Fibroblast of lung (primary cell): ENCODE measurements around the gene PARP6. TPM values are rescaled to one million over a fixed set of nuclear protein-coding genes. Genes with fewer than 3 reads are reported as not detected.

Source experiments
- DNase-seq, 2 donors: peaks; one replicate each; pipeline versions ENCODE4 v3.0.0 to v3.0.0-alpha.2; 2010; ENCODE audit warnings: low read depth in 2 of 2
- H2AFZ ChIP-seq: 2 replicates; pipeline ENCODE4 v1.5.1; 2012; ENCODE audit warnings: low read length, control low read depth, inconsistent platforms
- H3K27ac ChIP-seq: 2 replicates; pipeline ENCODE4 v1.5.1; 2011; ENCODE audit warnings: low read length, control low read depth; ENCODE audit not compliant: insufficient read depth
- H3K27me3 ChIP-seq: 2 replicates; pipeline ENCODE4 v1.5.1; 2011; ENCODE audit warnings: mild to moderate bottlenecking, low read length; ENCODE audit not compliant: control insufficient read depth, insufficient read depth
- H3K36me3 ChIP-seq: 2 replicates; pipeline ENCODE4 v1.5.1; 2011; ENCODE audit warnings: low read length; ENCODE audit not compliant: control insufficient read depth, insufficient read depth
- H3K4me1 ChIP-seq: 2 replicates; pipeline ENCODE4 v1.5.1; 2011; ENCODE audit warnings: low read length; ENCODE audit not compliant: control insufficient read depth, insufficient read depth; ENCODE audit errors: extremely low read depth
- H3K4me2 ChIP-seq: 2 replicates; pipeline ENCODE4 v1.5.1; 2011; ENCODE audit warnings: low read length, control low read depth; ENCODE audit not compliant: insufficient read depth; ENCODE audit errors: extremely low read depth
- H3K4me3 ChIP-seq, 4 experiments: fragments of 200-600 bp in 1 of 4; sonication (generic) in 1 of 4; replicated peaks in 1 of 4; 2 replicates each; pipeline ENCODE4 v1.5.1; 2011 to 2016; ENCODE audit warnings: low read length in 4 of 4, low read depth in 3 of 4, mild to moderate bottlenecking in 3 of 4, control low read depth in 2 of 4, inconsistent platforms in 1 of 4, mixed read lengths in 1 of 4; ENCODE audit not compliant: insufficient read depth in 1 of 4; ENCODE audit errors: control extremely low read depth in 1 of 4
- H3K79me2 ChIP-seq: 2 replicates; pipeline ENCODE4 v1.5.1; 2012; ENCODE audit warnings: mild to moderate bottlenecking, low read length, inconsistent platforms; ENCODE audit not compliant: control insufficient read depth, insufficient read depth
- H3K9ac ChIP-seq: 2 replicates; pipeline ENCODE4 v1.5.1; 2011; ENCODE audit warnings: mild to moderate bottlenecking, low read length, control low read depth; ENCODE audit not compliant: insufficient read depth
- H3K9me3 ChIP-seq: 2 replicates; pipeline ENCODE4 v1.5.1; 2012; ENCODE audit warnings: low read depth, low read length; ENCODE audit not compliant: control insufficient read depth, insufficient read depth
- H4K20me1 ChIP-seq: 2 replicates; pipeline ENCODE4 v1.5.1; 2011; ENCODE audit warnings: low read length; ENCODE audit not compliant: control insufficient read depth, insufficient read depth; ENCODE audit errors: extremely low read depth
- CTCF ChIP-seq, 2 donors: IDR thresholded peaks in 1 of 2; conservative IDR thresholded peaks in 1 of 2; 1 replicate in 1 of 2; 2 replicates in 1 of 2; pipeline ENCODE4 v1.5.1; 2011 to 2012; ENCODE audit warnings: low read length in 2 of 2, control low read depth in 1 of 2, inconsistent platforms in 1 of 2, low read depth in 1 of 2, mild to moderate bottlenecking in 1 of 2
- EZH2 ChIP-seq: IDR thresholded peaks from 2 replicates; pipeline ENCODE4 v1.5.1; 2012; ENCODE audit warnings: low read length, control low read depth, mild to moderate bottlenecking; ENCODE audit errors: missing control alignments
- polyA plus RNA-seq, 2 donors: library from polyadenylated mRNA; depleted of rRNA in 1 of 2; stranded (reverse) in 1 of 2; unstranded in 1 of 2; fragments of >200 nt; gene quantifications; 2 replicates each; pipeline ENCODE4 v1.2.1, GENCODE V29; 2011 to 2012; ENCODE audit warnings: missing spikeins in 1 of 2
- total RNA-seq: library from RNA; depleted of rRNA; stranded (reverse); fragments of >200 nt; gene quantifications from 2 replicates; pipeline ENCODE4 v1.2.1, GENCODE V29; 2014

Gene PARP6
- total and polyA plus RNA-seq, 2 donors (not counting 1 experiment from before 2014, with no cell fraction given), result 27.4 to 37.7 TPM

- H3K27ac ChIP-seq, result no peak overlapping the region
- TF ChIP-seq CTCF (conservative IDR thresholded peaks at IDR 0.05 in 1 of 2, IDR thresholded peaks at IDR 0.05 in 1 of 2; ENCODE audit: low read depth in 1 of 2, low read length in 2 of 2) (no peak), EZH2 (no peak)
- H2AFZ ChIP-seq, result no peak overlapping the region
- H3K36me3 ChIP-seq, result peaks cover 65% of the 10 kb centered on the region
- H3K4me2 ChIP-seq, result no peak overlapping the region
- peaks cover 8% of the 10 kb centered on the region for H3K4me1 ChIP-seq
- H3K9ac ChIP-seq, result no peak overlapping the region
- no peaks in the 10 kb centered on the region for H4K20me1 ChIP-seq
- no peaks in the 10 kb centered on the region for H3K9me3 ChIP-seq
- H3K79me2 ChIP-seq, result peaks cover 31% of the 10 kb centered on the region
- H3K27me3 ChIP-seq, result no peaks in the 10 kb centered on the region
- no peak overlapping the region for H3K4me3 ChIP-seq
- DNase-seq, result no peak
These were observed 66.3 kb downstream of the PARP6 start for GRCh38 chr15:72205896-72206676.

GRCh38 chr15:72205273-72205672 lies 67.1 kb downstream of the PARP6 start:
- no peaks in the 10 kb centered on the region for H3K9me3 ChIP-seq
- H3K4me1 ChIP-seq, result peaks cover 8% of the 10 kb centered on the region
- H3K79me2 ChIP-seq, result peaks cover 28% of the 10 kb centered on the region
- no peak overlapping the region for H3K9ac ChIP-seq
- H4K20me1 ChIP-seq, result no peaks in the 10 kb centered on the region
- no peak overlapping the region for H3K27ac ChIP-seq
- peaks cover 68% of the 10 kb centered on the region for H3K36me3 ChIP-seq
- H3K4me3 ChIP-seq, result no peak overlapping the region
- no peak for TF ChIP-seq CTCF (conservative IDR thresholded peaks at IDR 0.05 in 1 of 2, IDR thresholded peaks at IDR 0.05 in 1 of 2; ENCODE audit: low read depth in 1 of 2, low read length in 2 of 2)
- no peak for TF ChIP-seq EZH2
- H2AFZ ChIP-seq, result no peak overlapping the region
- DNase-seq, result no peak
- H3K4me2 ChIP-seq, result no peak overlapping the region
- H3K27me3 ChIP-seq, result no peaks in the 10 kb centered on the region

- peaks cover 19% of the 10 kb centered on the region for H3K79me2 ChIP-seq
- no peak for TF ChIP-seq EZH2
- TF ChIP-seq CTCF (conservative IDR thresholded peaks at IDR 0.05 in 1 of 2, IDR thresholded peaks at IDR 0.05 in 1 of 2; ENCODE audit: low read depth in 1 of 2, low read length in 2 of 2), result no peak
- H4K20me1 ChIP-seq, result no peaks in the 10 kb centered on the region
- H3K36me3 ChIP-seq, result peaks cover 67% of the 10 kb centered on the region
- H3K4me2 ChIP-seq, result no peak overlapping the region
- no peaks in the 10 kb centered on the region for H3K27me3 ChIP-seq
- H3K4me1 ChIP-seq, result peaks cover 8% of the 10 kb centered on the region
- DNase-seq, result peak; percentile 88 to 89
- no peak overlapping the region for H3K9ac ChIP-seq
- H3K9me3 ChIP-seq, result no peaks in the 10 kb centered on the region
- no peak overlapping the region for H2AFZ ChIP-seq
- H3K27ac ChIP-seq, result peak overlapping the region; percentile 63
- H3K4me3 ChIP-seq, result no peak overlapping the region
These were observed 68.9 kb downstream of the PARP6 start for GRCh38 chr15:72203507-72203837.
